B cell (primary cell): ENCODE results near the gene SMURF1. TPM values are rescaled to one million over a fixed set of nuclear protein-coding genes. Genes with fewer than 3 reads are reported as not detected.

Experiments used
- ATAC-seq: fragments of 200-7000 bp; cut with Tn5 transposase; one replicate; pipeline ENCODE4 v1.10.0; 2021; ENCODE audit warnings: low read depth, mild to moderate bottlenecking, moderate number of reproducible peaks, moderate library complexity
- CTCF ChIA-PET: fragments of 350-600 bp; sonication (Branson Sonifier 250); formaldehyde crosslinking; loops from one replicate; lab custom pipeline; 2021; ENCODE audit warnings: antibody characterized with exemption, inconsistent platforms; lab: Charles Lee
- POLR2A ChIA-PET: fragments of 350-600 bp; sonication (Branson Sonifier 250); formaldehyde crosslinking; loops from one replicate; lab custom pipeline; 2021; ENCODE audit warnings: antibody characterized with exemption; lab: Charles Lee
- DNase-seq: peaks from one replicate; pipeline ENCODE4 v3.0.0; 2013
- H2AFZ ChIP-seq: 2 replicates; pipeline ENCODE4 v1.6.1; 2012; ENCODE audit warnings: mild to moderate bottlenecking, low read depth, low read length; ENCODE audit not compliant: insufficient read depth, poor library complexity, severe bottlenecking
- H3K27ac ChIP-seq, 2 donors: 1 replicate in 1 of 2; 2 replicates in 1 of 2; pipeline ENCODE4 v1.5.1; 2012 to 2013; ENCODE audit warnings: low read length in 2 of 2, mild to moderate bottlenecking in 2 of 2, moderate library complexity in 1 of 2
- H3K27me3 ChIP-seq, 4 experiments: fragments of 200-600 bp in 1 of 4; sonication (generic) in 1 of 4; replicated peaks in 1 of 4; 1 replicate in 2 of 4; 2 replicates in 2 of 4; pipeline versions ENCODE4 v1.6.1 to v1.7.0; 2013 to 2016; ENCODE audit warnings: low read length in 3 of 4, mild to moderate bottlenecking in 2 of 4, mixed read lengths in 1 of 4, moderate library complexity in 1 of 4; ENCODE audit not compliant: insufficient read depth in 4 of 4, control insufficient read depth in 3 of 4; ENCODE audit errors: control extremely low read depth in 1 of 4
- H3K36me3 ChIP-seq, 2 experiments: replicated peaks in 1 of 2; 1 replicate in 1 of 2; 2 replicates in 1 of 2; pipeline versions ENCODE4 v1.6.1 to v1.7.1; 2013; ENCODE audit warnings: low read length in 1 of 2; ENCODE audit not compliant: insufficient read depth in 2 of 2, control insufficient read depth in 1 of 2; ENCODE audit errors: control extremely low read depth in 1 of 2, extremely low read depth in 1 of 2
- H3K4me1 ChIP-seq, 2 donors: fragments of 200-600 bp in 1 of 2; sonication (generic) in 1 of 2; 1 replicate in 1 of 2; 2 replicates in 1 of 2; pipeline versions ENCODE4 v1.5.1 to v1.6.1; 2013 to 2017; ENCODE audit warnings: low read length in 2 of 2; ENCODE audit not compliant: control insufficient read depth in 2 of 2, insufficient read depth in 2 of 2
- H3K4me2 ChIP-seq: replicated peaks from 2 replicates; pipeline ENCODE3; 2012; ENCODE audit warnings: mild to moderate bottlenecking, low read depth, low read length; ENCODE audit not compliant: poor library complexity, severe bottlenecking
- H3K4me3 ChIP-seq, 5 experiments: fragments of 200-600 bp in 1 of 5; sonication (generic) in 1 of 5; 1 replicate in 3 of 5; 2 replicates in 2 of 5; pipeline versions ENCODE4 v1.5.1 to v1.7.0; 2011 to 2016; ENCODE audit warnings: low read length in 4 of 5, mild to moderate bottlenecking in 4 of 5, low read depth in 2 of 5, control low read depth in 1 of 5, moderate library complexity in 1 of 5; ENCODE audit not compliant: insufficient read depth in 1 of 5; ENCODE audit errors: control extremely low read depth in 1 of 5, extremely low read depth in 1 of 5
- H3K79me2 ChIP-seq: fragments of 200-600 bp; sonication (generic); one replicate; pipeline ENCODE4 v1.6.0; 2016; ENCODE audit warnings: low read length; ENCODE audit not compliant: control insufficient read depth, insufficient read depth
- H3K9ac ChIP-seq: fragments of 200-600 bp; sonication (generic); 2 replicates; pipeline ENCODE4 v1.6.1; 2017; ENCODE audit warnings: mild to moderate bottlenecking, low read length, moderate library complexity
- H3K9me3 ChIP-seq, 3 donors: one replicate each; pipeline versions ENCODE4 v1.6.1 to v1.7.1; 2013; ENCODE audit warnings: low read length in 2 of 3; ENCODE audit not compliant: control insufficient read depth in 2 of 3, insufficient read depth in 1 of 3; ENCODE audit errors: control extremely low read depth in 1 of 3
- H4K20me1 ChIP-seq: 2 replicates; pipeline ENCODE4 v1.6.0; 2012; ENCODE audit warnings: mild to moderate bottlenecking, low read length; ENCODE audit not compliant: insufficient read depth, control insufficient read depth, poor library complexity, severe bottlenecking
- H3K27ac Mint-ChIP-seq: one replicate; pipeline ENCODE4 v1.8.0; 2021; ENCODE audit warnings: mixed read lengths
- H3K27me3 Mint-ChIP-seq: one replicate; pipeline ENCODE4 v1.8.0; 2021; ENCODE audit warnings: mixed read lengths
- H3K4me1 Mint-ChIP-seq: one replicate; pipeline ENCODE4 v1.8.0; 2021; ENCODE audit warnings: mixed read lengths
- H3K4me3 Mint-ChIP-seq: one replicate; pipeline ENCODE4 v1.8.0; 2021; ENCODE audit warnings: mixed read lengths
- H3K9me3 Mint-ChIP-seq: one replicate; pipeline ENCODE4 v1.8.0; 2022; ENCODE audit warnings: mixed read lengths; ENCODE audit not compliant: insufficient read depth
- CTCF ChIP-seq: fragments of 200-600 bp; IDR thresholded peaks from one replicate; pipeline ENCODE4 v1.8.0; 2022; ENCODE audit warnings: antibody characterized with exemption, mild to moderate bottlenecking
- EZH2 ChIP-seq: IDR thresholded peaks from 2 replicates; pipeline ENCODE4 v1.6.1; 2012; ENCODE audit warnings: borderline replicate concordance, low read depth, mild to moderate bottlenecking, moderate library complexity, low read length; ENCODE audit not compliant: insufficient read depth, poor library complexity, severe bottlenecking
- WGBS: methylation state at CpG from one replicate; pipeline ENCODE4 v1.1.5; 2013; ENCODE audit warnings: missing lambda C conversion rate; ENCODE audit not compliant: insufficient coverage; 5-methylcytosine and 5-hydroxymethylcytosine counted together
- intact Hi-C: fragments of 100-400 bp; cut with micrococcal nuclease; formaldehyde crosslinking; loops from one replicate; pipeline ENCODE4 v1.10.0; 2022
- polyA plus RNA-seq: library from polyadenylated mRNA; depleted of rRNA; stranded (reverse); fragments of >200 nt; gene quantifications from 2 replicates; pipeline ENCODE4 v1.2.3, GENCODE V29; 2012
- total RNA-seq, 2 donors: library from RNA; stranded (reverse); fragments of 120-200 nt in 1 of 2; gene quantifications; 1 replicate in 1 of 2; 2 replicates in 1 of 2; pipeline versions ENCODE4 v1.2.3 to v1.2.4, GENCODE V29; 2013 to 2022

SMURF1 gene
- total and polyA plus RNA-seq, 2 donors (not counting 1 experiment from before 2014, with no cell fraction given), result 7.5 to 28.6 TPM

DNA sequence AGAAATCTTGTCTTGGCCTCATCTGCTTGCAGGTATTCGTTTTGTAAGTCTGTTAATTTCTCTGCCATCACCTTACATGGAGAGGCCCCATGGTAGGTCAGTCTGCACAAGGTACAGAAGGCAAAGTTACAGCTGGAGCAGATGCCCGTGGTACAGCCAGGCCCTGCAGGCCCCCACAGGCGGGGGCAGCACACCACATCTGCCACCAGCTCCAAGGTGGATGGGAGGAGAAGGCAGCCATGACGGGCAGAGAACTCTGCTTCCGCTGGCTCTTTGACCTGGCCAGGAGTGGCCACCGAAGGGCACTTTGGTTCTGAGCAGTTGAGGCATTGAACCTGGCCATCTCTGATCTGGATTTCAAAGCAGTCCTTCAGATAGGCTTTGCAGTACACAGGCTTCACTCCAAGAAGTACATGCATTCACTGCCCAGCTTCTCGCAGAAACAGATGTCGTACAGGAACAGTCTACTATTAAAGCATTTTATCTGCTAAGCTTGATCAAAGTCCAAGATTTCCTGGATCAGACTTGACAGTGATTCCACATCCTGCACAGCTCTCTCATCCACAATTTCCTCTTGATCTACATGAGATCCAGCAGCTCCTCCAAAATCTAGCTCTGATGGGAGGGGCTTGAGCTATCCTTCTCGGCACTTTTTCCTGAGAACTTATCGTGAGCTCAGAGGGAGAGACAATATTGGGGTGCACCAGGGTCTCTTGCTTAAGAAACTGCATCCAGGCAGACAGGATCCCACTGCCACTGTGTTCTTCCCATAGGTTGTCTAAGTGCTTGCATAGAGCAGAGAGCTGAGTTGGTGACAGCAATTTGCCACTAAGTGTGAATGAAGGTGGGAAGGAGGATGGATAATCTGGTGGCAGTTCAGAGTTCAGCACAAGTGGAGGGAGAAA is 144.8 kb downstream of the SMURF1 start:
- intact Hi-C loops, result no loop called here
- Mint-ChIP-seq H3K27me3 (no peaks in the 10 kb centered on the region), H3K4me1 (peaks cover 7% of the 10 kb centered on the region), H3K4me3 (no peak overlapping the region), H3K27ac (no peak overlapping the region), H3K9me3 (no peaks in the 10 kb centered on the region)
- H3K4me3 ChIP-seq, result no peak overlapping the region
- DNase-seq (no peak), ATAC-seq (no peak)
- no peak overlapping the region for H3K9ac ChIP-seq
- no peaks in the 10 kb centered on the region for H3K4me1 ChIP-seq
- TF ChIP-seq CTCF (no peak), EZH2 (no peak)
- no peaks in the 10 kb centered on the region for H3K27me3 ChIP-seq
- 98% methylated on average over 6 of the region's 10 CpGs for WGBS
- ChIA-PET POLR2A (no interaction called here), CTCF (no interaction called here)
- no peak overlapping the region for H3K4me2 ChIP-seq
- H3K9me3 ChIP-seq, result no peaks in the 10 kb centered on the region
- H4K20me1 ChIP-seq, result no peaks in the 10 kb centered on the region
- no peak overlapping the region for H2AFZ ChIP-seq
- peaks cover 3 to 79% of the 10 kb centered on the region in 2 experiments for H3K36me3 ChIP-seq
- peaks cover 4% of the 10 kb centered on the region for H3K79me2 ChIP-seq
- no peak overlapping the region for H3K27ac ChIP-seq

GRCh38 chr7:98997846-98998245 is 146.1 kb downstream of the SMURF1 start:
- ChIA-PET CTCF (no interaction called here), POLR2A (no interaction called here)
- H3K9ac ChIP-seq, result no peak overlapping the region
- intact Hi-C loops, result no loop called here
- H3K27me3 Mint-ChIP-seq, result no peaks in the 10 kb centered on the region
- no peaks in the 10 kb centered on the region for H3K27me3 ChIP-seq
- H3K36me3 ChIP-seq, result peaks cover 3 to 83% of the 10 kb centered on the region in 2 experiments
- peaks cover 7% of the 10 kb centered on the region for H3K4me1 Mint-ChIP-seq
- H3K4me1 ChIP-seq, result no peaks in the 10 kb centered on the region
- peaks cover 4% of the 10 kb centered on the region for H3K79me2 ChIP-seq
- H3K4me3 ChIP-seq, result no peak overlapping the region
- no peak overlapping the region for H3K4me2 ChIP-seq
- H3K27ac Mint-ChIP-seq, result no peak overlapping the region
- TF ChIP-seq CTCF (no peak), EZH2 (no peak)
- no peak overlapping the region for H3K27ac ChIP-seq
- no peaks in the 10 kb centered on the region for H3K9me3 Mint-ChIP-seq
- H4K20me1 ChIP-seq, result no peaks in the 10 kb centered on the region
- 100% methylated on average over 2 of the region's 3 CpGs for WGBS
- DNase-seq (no peak), ATAC-seq (no peak)
- no peak overlapping the region for H2AFZ ChIP-seq
- no peaks in the 10 kb centered on the region for H3K9me3 ChIP-seq
- H3K4me3 Mint-ChIP-seq, result no peak overlapping the region
